ENCODE data around the gene MTARC1.
A peak's percentile ranks its signal among the peaks of the same experiment; 100 is the strongest.

The MTARC1 gene

GRCh38 chr1:220770245-220770913 lies 16.3 kb upstream of the MTARC1 start:
- Histone ChIP-seq H2AFZ (ENCODE audit: low read depth) (no peak overlapping the region), H3K4me1 (ENCODE audit: low read depth, poor library complexity, severe bottlenecking) (peaks cover 25% of the 10 kb centered on the region), H3K9ac (no peak overlapping the region), H3K79me2 (ENCODE audit: insufficient read depth, low read depth) (no peaks in the 10 kb centered on the region), H3K4me3 (IDR thresholded peaks at IDR 0.05; ENCODE audit: insufficient read depth, low read depth, low read length) (no peak overlapping the region), H3K27ac (no peak overlapping the region), H3K4me2 (no peak overlapping the region), H3K27me3 (ENCODE audit: insufficient read depth, low read depth) (no peaks in the 10 kb centered on the region), H4K20me1 (ENCODE audit: insufficient read depth) (no peaks in the 10 kb centered on the region), H3K36me3 (ENCODE audit: insufficient read depth) (no peaks in the 10 kb centered on the region)
- no peak for TF ChIP-seq CTCF (conservative IDR thresholded peaks at IDR 0.05; ENCODE audit: low read depth, low read length)

- H3K4me1 ChIP-seq (ENCODE audit: low read depth, poor library complexity, severe bottlenecking): peaks cover 14% of the 10 kb centered on the region
- H3K9ac ChIP-seq: no peak overlapping the region
- no peak overlapping the region for H3K4me3 ChIP-seq (IDR thresholded peaks at IDR 0.05; ENCODE audit: insufficient read depth, low read depth, low read length)
- H4K20me1 ChIP-seq (ENCODE audit: insufficient read depth): no peaks in the 10 kb centered on the region
- no peak for TF ChIP-seq CTCF (conservative IDR thresholded peaks at IDR 0.05; ENCODE audit: low read depth, low read length)
- no peak overlapping the region for H3K4me2 ChIP-seq
- H3K79me2 ChIP-seq (ENCODE audit: insufficient read depth, low read depth): no peaks in the 10 kb centered on the region
- no peaks in the 10 kb centered on the region for H3K36me3 ChIP-seq (ENCODE audit: insufficient read depth)
- H3K27me3 ChIP-seq (ENCODE audit: insufficient read depth, low read depth): no peaks in the 10 kb centered on the region
- H3K27ac ChIP-seq: no peak overlapping the region
- H2AFZ ChIP-seq (ENCODE audit: low read depth): no peak overlapping the region
Observed at GRCh38 chr1:220772846-220773245, 13.9 kb upstream of the MTARC1 start.

- no peak overlapping the region for H3K4me3 ChIP-seq (IDR thresholded peaks at IDR 0.05; ENCODE audit: insufficient read depth, low read depth, low read length)
- H3K27ac ChIP-seq: no peak overlapping the region
- H3K27me3 ChIP-seq (ENCODE audit: insufficient read depth, low read depth): no peaks in the 10 kb centered on the region
- H3K36me3 ChIP-seq (ENCODE audit: insufficient read depth): no peaks in the 10 kb centered on the region
- H3K79me2 ChIP-seq (ENCODE audit: insufficient read depth, low read depth): no peaks in the 10 kb centered on the region
- no peak overlapping the region for H2AFZ ChIP-seq (ENCODE audit: low read depth)
- H3K4me1 ChIP-seq (ENCODE audit: low read depth, poor library complexity, severe bottlenecking): no peaks in the 10 kb centered on the region
- no peak overlapping the region for H3K9ac ChIP-seq
- H4K20me1 ChIP-seq (ENCODE audit: insufficient read depth): no peaks in the 10 kb centered on the region
- no peak overlapping the region for H3K4me2 ChIP-seq
- TF ChIP-seq CTCF (conservative IDR thresholded peaks at IDR 0.05; ENCODE audit: low read depth, low read length): peak; percentile 98
Observed at GRCh38 chr1:220775240-220775853, 11.4 kb upstream of the MTARC1 start.

GRCh38 chr1:220776254-220776653 lies 10.5 kb upstream of the MTARC1 start:
- Histone ChIP-seq H3K36me3 (ENCODE audit: insufficient read depth) (no peaks in the 10 kb centered on the region), H3K27me3 (ENCODE audit: insufficient read depth, low read depth) (no peaks in the 10 kb centered on the region), H4K20me1 (ENCODE audit: insufficient read depth) (no peaks in the 10 kb centered on the region), H3K27ac (no peak overlapping the region), H3K9ac (no peak overlapping the region), H3K4me1 (ENCODE audit: low read depth, poor library complexity, severe bottlenecking) (no peaks in the 10 kb centered on the region), H3K79me2 (ENCODE audit: insufficient read depth, low read depth) (no peaks in the 10 kb centered on the region), H2AFZ (ENCODE audit: low read depth) (peak overlapping the region; percentile 19; the same call in 1 of the 2 replicates), H3K4me3 (IDR thresholded peaks at IDR 0.05; ENCODE audit: insufficient read depth, low read depth, low read length) (no peak overlapping the region), H3K4me2 (peak overlapping the region; percentile 5; the same call in 1 of the 2 replicates)
- no peak for TF ChIP-seq CTCF (conservative IDR thresholded peaks at IDR 0.05; ENCODE audit: low read depth, low read length)
